ENCODE data around the gene CIDEB. TPM values are rescaled to one million over a fixed set of nuclear protein-coding genes. Genes with fewer than 3 reads are reported as not detected.

Gene CIDEB
- total RNA-seq, 2 donors from 2014 or later, result 0.97 to 3.1 TPM

GRCh38 chr14:24307156-24307574 lies 612 bp downstream of the CIDEB start:
- Histone ChIP-seq H3K9me3 (ENCODE audit: control insufficient read depth, low read length) (no peaks in the 10 kb centered on the region), H3K4me1 (ENCODE audit: control insufficient read depth, insufficient read depth, low read length) (no peaks in the 10 kb centered on the region), H3K4me3 (ENCODE audit: low read length) (peak overlapping the region; percentile 44), H3K36me3 (ENCODE audit: control insufficient read depth, insufficient read depth, low read length) (peaks cover 60% of the 10 kb centered on the region), H3K27me3 (ENCODE audit: control insufficient read depth, insufficient read depth, low read length, poor library complexity, severe bottlenecking) (no peaks in the 10 kb centered on the region), H3K27ac (ENCODE audit: low read depth, low read length) (no peak overlapping the region), H3K9ac (ENCODE audit: extremely low read depth, low read length, poor library complexity, severe bottlenecking) (no peak overlapping the region)
- TF ChIP-seq CTCF (conservative IDR thresholded peaks at IDR 0.05), result no peak
- Mint-ChIP-seq H3K9me3 (no peaks in the 10 kb centered on the region), H3K4me3 (peak overlapping the region; percentile 34), H3K27ac (peak overlapping the region; percentile 81), H3K4me1 (peaks cover 10% of the 10 kb centered on the region), H3K36me3 (ENCODE audit: low read depth) (peaks cover 60% of the 10 kb centered on the region), H3K27me3 (ENCODE audit: insufficient read depth) (no peaks in the 10 kb centered on the region)
- 82 to 85% methylated on average over 11 of the region's 11 CpGs for WGBS, 2 experiments (ENCODE audit: insufficient coverage in 1 of 2, insufficient read length in 1 of 2)
- no peak for DNase-seq

GRCh38 chr14:24304019-24304387 lies 3.8 kb downstream of the CIDEB start:
- WGBS, 2 experiments (ENCODE audit: insufficient coverage in 1 of 2, insufficient read length in 1 of 2), result 94 to 97% methylated on average over 10 to 11 of the region's 11 CpGs
- Mint-ChIP-seq H3K27ac (no peak overlapping the region), H3K9me3 (no peaks in the 10 kb centered on the region), H3K36me3 (ENCODE audit: low read depth) (peaks cover 66% of the 10 kb centered on the region), H3K4me1 (peaks cover 19% of the 10 kb centered on the region), H3K4me3 (no peak overlapping the region), H3K27me3 (ENCODE audit: insufficient read depth) (no peaks in the 10 kb centered on the region)
- Histone ChIP-seq H3K27me3 (ENCODE audit: control insufficient read depth, insufficient read depth, low read length, poor library complexity, severe bottlenecking) (no peaks in the 10 kb centered on the region), H3K27ac (ENCODE audit: low read depth, low read length) (no peak overlapping the region), H3K9me3 (ENCODE audit: control insufficient read depth, low read length) (no peaks in the 10 kb centered on the region), H3K4me1 (ENCODE audit: control insufficient read depth, insufficient read depth, low read length) (no peaks in the 10 kb centered on the region), H3K4me3 (ENCODE audit: low read length) (no peak overlapping the region), H3K9ac (ENCODE audit: extremely low read depth, low read length, poor library complexity, severe bottlenecking) (no peak overlapping the region), H3K36me3 (ENCODE audit: control insufficient read depth, insufficient read depth, low read length) (peaks cover 65% of the 10 kb centered on the region)
- TF ChIP-seq CTCF (conservative IDR thresholded peaks at IDR 0.05), result no peak
- DNase-seq, result no peak

DNA sequence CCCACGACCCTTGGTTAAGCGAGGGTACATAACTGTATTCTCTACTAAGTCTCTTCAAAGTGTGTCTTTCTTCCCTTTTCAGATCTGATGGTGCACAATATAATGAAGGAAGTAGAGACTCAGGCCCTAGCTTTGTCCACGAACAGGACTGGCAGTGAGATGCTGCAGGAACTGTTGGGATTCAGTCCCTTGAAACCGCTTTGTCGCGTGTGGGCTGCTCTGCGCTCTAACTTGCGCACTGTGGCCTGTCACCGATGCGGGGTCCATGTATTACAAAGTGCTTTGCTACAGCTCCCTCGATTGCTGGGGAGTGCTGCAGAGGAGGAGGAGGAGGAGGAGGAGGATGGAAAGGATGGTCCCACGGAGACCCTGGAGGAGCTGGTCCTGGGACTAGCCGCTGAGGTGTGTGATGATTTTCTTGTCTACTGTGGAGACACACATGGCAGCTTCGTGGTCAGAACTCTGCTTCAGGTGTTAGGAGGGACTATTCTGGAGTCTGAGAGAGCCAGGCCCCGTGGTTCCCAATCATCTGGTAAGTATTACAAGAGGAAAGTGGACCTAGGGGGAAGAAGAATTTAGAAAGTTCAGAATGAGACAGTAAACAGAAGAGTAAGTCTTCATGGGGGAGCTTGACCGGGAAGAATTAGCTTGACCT lies 7.3 kb downstream of the CIDEB start:
- 37 to 39% methylated on average over 10 to 16 of the region's 16 CpGs for WGBS, 2 experiments (ENCODE audit: insufficient coverage in 1 of 2, insufficient read length in 1 of 2)

More for the DNA sequence above, 7.3 kb downstream of the CIDEB start:
- peaks cover 16% of the 10 kb centered on the region for H3K4me1 Mint-ChIP-seq
- no peak for TF ChIP-seq CTCF (conservative IDR thresholded peaks at IDR 0.05)
- H3K4me3 Mint-ChIP-seq, result peak overlapping the region; percentile 89
- H3K27me3 Mint-ChIP-seq (ENCODE audit: insufficient read depth), result no peaks in the 10 kb centered on the region
- Histone ChIP-seq H3K27me3 (ENCODE audit: control insufficient read depth, insufficient read depth, low read length, poor library complexity, severe bottlenecking) (no peaks in the 10 kb centered on the region), H3K9me3 (ENCODE audit: control insufficient read depth, low read length) (no peaks in the 10 kb centered on the region), H3K36me3 (ENCODE audit: control insufficient read depth, insufficient read depth, low read length) (peaks cover 53% of the 10 kb centered on the region), H3K27ac (ENCODE audit: low read depth, low read length) (no peak overlapping the region), H3K4me3 (ENCODE audit: low read length) (peak overlapping the region; percentile 92), H3K9ac (ENCODE audit: extremely low read depth, low read length, poor library complexity, severe bottlenecking) (peak overlapping the region; percentile 64), H3K4me1 (ENCODE audit: control insufficient read depth, insufficient read depth, low read length) (no peaks in the 10 kb centered on the region)
- no peaks in the 10 kb centered on the region for H3K9me3 Mint-ChIP-seq
- peak overlapping the region; percentile 97 for H3K27ac Mint-ChIP-seq
- no peak for DNase-seq
- H3K36me3 Mint-ChIP-seq (ENCODE audit: low read depth), result peaks cover 54% of the 10 kb centered on the region

All from endodermal cell (in vitro differentiated cells).